Umbilical cord (tissue), 2 donors: Measurements from ENCODE around the gene TIGD2. TPM values are rescaled to one million over a fixed set of nuclear protein-coding genes. Genes with fewer than 3 reads are reported as not detected.

Experiments used
- DNase-seq: peaks from one replicate; pipeline ENCODE4 v3.0.0-alpha.2; 2015; ENCODE audit warnings: low spot score
- total RNA-seq: library from RNA; depleted of rRNA; stranded (reverse); fragments of >200 nt; gene quantifications from one replicate; pipeline ENCODE4 v1.2.3, GENCODE V29; 2014; ENCODE audit warnings: low replicate concordance; ENCODE audit not compliant: insufficient read depth

The TIGD2 gene
- 14.9 TPM for total RNA-seq

DNA sequence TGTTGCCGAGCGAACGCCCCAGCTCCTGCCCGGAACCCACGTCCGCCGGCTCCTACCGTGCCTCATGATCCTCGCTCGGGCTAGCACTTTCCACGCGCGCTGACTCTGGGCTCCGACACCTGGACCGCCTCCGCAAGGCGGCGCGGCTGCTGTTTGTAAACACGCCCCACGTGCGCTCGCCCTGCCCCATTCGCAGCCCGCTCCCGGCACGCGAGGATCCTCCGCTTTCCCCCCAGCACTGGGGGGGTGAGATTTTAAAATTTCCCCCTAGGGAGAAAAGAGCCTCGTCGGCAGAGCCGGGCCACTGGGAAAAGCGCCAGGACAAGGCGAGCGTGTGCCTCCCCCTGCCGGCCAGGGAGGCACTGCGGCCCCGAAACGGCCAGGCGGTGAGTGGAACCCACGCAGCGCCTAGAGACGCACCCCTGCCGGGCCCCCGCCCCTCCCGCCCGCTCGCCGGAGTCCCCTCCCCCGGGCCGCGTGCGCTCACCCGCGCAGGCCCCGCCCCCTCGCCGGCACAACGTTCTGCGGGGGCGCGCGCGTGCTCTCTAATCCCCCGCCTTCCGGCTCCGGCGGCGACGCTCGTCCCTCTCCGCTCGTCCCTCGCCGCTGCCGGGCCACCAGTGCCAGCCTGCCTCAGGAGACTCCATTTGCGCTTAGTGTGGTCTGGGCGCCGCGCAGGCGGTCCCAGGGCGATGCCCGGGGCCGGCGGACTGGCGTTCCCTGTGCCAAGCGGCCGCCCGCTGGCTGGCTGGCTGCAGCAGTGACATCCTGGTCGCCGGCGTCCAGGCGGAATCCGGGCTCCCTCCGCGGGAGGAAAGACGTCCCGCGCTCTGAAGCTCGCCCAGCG, at the start of gene TIGD2:
Gene TIGD2, plus strand, starts transcription at position 548 of the 847 bp plus-strand sequence. CDS start 1,442 bp downstream, outside the sequence.
- peak; percentile 91 for DNase-seq

- DNase-seq: peak; percentile 20
Measured at GRCh38 chr4:89064848-89065247, 46.5 kb upstream of the TIGD2 start.

DNA sequence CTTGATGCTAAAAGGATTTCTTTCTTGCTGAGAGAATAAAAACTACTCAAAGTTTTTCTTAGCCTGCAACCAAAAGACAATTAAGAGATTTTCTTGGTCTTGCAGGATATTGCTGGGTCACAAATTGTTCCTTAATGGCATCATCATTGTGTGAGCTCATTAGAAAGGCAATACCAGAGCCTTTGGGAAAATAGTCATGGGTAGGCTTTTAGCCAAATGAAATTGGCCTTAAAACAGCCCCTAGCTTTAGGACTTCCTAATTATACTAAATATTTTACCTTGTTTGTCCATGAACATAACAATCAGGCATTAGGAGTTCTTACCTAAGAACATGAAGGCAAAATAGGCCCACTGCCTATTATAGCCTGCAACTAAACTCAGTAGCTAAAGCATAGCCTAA, 43.9 kb upstream of the TIGD2 start:
- no peak for DNase-seq

GRCh38 chr4:89069481-89069880, 41.9 kb upstream of the TIGD2 start:
- DNase-seq: no peak

DNA sequence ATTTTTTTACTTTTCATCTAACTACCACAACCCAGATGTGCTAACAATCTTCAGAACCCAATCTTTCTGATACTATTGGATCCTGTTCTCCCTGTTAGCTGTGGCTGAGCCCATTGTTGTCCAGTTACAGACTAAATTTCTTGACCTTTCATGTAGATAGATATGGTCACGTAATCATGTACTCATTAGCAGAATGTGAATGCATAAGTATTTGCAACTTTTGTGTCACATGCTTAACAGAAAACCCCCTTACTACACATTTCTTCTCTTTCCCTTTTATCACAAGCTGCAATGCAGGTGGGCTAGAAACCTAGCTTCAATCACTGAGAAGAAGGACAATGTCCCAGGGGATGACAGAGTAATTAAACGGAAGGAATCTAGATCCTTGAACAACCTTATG, 41.3 kb upstream of the TIGD2 start:
- no peak for DNase-seq

- DNase-seq: no peak
Measured at GRCh38 chr4:89071311-89071710, 40.0 kb upstream of the TIGD2 start.

- DNase-seq: no peak
Measured at GRCh38 chr4:89072921-89073320, 38.4 kb upstream of the TIGD2 start.

DNA sequence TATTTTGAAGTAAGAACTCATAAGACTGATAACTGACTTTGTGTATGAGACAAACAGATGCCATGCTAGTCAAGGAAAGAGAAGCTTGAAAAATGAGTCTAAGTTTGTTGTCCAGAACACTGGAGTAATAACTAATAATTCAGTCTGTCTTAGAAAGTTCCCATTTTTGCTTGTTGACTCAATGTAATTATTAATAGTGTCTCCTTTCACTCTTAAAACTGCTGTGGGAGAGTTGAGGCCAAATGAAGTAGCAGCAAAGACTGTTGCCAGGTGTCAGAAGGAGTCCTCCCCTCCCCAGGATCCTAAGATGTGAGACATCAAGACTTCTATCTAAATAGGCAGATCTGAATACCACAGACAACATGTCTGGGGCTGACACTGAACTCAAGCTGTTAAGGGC, 33.6 kb upstream of the TIGD2 start:
- DNase-seq: no peak

GRCh38 chr4:89078300-89078699, 33.0 kb upstream of the TIGD2 start:
- DNase-seq: no peak

DNA sequence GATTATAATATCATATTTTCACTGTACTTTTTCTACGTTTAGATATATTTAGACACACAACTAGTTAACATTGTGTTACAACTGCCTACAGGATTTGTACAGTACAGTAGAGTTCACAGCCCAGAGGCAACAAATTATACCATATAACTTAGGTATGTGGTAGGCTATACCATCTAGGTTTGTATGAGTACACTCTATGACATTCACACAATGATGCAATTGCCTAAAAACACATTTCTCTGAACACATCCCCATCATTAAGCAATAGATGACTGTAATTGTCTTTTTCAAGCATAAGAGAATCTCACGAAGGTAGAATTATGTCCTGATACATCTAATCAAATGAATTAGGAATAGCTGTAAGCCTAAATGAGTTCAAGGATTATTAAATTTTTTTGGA, 12.3 kb upstream of the TIGD2 start:
- no peak for DNase-seq

GRCh38 chr4:89099471-89099870, 11.9 kb upstream of the TIGD2 start:
- no peak for DNase-seq

- DNase-seq: no peak
Measured at GRCh38 chr4:89100853-89101252, 10.5 kb upstream of the TIGD2 start.

- DNase-seq: no peak
Measured at GRCh38 chr4:89101256-89102161, 9.8 kb upstream of the TIGD2 start.

GRCh38 chr4:89105726-89106125, 5.6 kb upstream of the TIGD2 start:
- no peak for DNase-seq

- DNase-seq: no peak
Measured at GRCh38 chr4:89108091-89108490, 3.2 kb upstream of the TIGD2 start.

DNA sequence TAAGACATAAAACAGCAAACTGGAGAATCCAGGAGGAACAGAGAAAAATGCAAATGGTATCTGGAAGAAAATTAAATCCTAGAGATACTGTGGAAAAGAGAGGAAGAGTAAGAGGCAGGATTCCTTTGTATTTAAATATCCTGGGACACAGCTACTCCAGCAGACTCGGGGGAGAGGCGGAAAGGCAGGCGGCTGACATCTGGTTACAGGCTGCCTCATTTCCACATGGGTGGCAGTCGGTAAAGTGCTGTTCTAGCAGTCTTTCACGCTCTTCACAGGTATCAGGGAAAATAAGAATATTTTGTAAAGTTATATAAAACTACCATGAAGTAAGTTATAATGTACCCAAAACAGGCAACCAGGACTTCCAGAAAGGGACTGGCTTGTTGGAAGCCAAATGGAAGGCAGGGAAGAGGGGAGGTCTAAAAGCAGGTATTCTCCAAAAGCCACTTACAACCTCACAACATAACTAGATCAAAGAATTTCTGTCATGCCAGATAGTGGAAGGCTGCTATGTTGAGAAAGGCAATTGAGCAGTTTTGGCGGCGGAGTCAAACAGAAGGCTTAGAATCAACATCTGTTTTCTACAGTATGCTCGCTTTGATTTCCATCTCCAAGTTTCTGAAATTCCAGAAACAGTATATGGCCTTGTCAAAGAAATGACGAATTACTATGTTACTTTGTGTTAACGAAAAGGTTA, 1.3 kb upstream of the TIGD2 start:
- DNase-seq: peak; percentile 33

DNA sequence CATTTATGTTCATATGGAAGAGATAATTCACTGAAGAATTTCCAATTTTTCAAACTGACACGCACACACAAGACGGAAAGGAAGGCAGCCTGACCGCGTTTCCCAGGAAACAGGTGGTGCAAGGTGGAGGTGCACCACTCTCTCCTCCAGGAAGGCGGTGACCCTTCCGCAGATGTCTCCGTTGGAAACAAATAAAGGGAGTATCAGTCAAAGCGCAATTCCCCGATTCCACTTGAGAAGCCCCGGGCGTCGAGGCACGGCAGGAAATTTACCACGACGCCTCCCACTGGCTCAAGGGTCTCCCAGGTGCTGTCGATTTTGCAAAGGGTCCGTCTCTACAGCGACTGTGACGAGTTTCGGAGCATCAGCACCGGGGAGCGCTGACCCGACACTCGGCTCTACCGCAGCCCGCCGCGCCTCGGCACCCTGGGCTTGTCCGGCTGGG, 770 bp upstream of the TIGD2 start:
- no peak for DNase-seq

DNA sequence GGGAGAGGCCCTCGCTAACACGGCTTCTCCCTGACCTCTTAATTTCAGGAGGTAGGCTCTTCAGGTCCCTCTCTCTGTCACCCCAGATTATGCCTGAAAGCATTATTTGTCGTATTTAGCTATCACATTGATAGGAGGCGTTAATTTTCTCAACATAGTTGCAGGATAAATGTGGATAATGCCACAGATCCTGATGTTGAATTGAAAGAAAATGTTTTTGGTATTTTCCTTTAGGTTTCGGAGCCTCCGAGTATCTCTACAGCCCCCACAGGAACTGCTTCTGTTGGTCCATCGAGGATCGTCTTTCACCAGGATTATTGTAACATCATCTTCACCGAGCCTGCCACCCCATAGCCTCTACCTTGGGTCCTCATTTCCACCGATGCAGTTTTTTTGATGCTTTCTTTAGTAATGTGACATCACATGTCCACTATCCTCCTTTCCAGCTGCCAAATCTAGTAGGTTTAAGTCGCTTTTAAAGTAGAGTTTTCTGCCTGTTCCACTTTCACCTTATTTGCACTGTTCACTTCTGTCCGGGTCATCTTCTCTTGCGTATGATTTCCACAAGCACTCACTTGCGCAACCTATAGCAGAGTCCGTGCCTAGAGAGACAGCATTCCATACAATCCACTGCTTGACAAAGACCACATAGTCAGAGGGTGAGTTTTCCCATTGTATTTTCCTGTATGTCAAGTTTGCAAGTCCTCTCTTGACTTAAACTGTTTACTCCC, 665 bp downstream of the TIGD2 start:
- DNase-seq: peak; percentile 68

DNA sequence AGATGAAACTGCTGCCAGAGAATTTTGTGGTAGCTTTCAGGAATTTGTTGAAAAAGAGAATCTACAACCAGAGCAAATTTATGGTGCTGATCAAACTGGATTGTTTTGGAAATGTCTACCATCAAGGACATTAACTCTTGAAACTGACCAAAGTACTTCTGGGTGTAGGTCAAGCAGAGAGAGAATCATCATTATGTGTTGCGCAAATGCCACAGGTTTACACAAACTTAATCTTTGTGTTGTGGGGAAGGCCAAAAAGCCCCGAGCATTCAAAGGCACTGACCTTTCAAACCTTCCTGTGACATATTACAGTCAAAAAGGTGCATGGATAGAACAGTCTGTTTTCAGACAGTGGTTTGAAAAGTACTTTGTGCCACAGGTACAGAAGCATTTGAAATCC, 2.1 kb downstream of the TIGD2 start:
- DNase-seq: no peak

DNA sequence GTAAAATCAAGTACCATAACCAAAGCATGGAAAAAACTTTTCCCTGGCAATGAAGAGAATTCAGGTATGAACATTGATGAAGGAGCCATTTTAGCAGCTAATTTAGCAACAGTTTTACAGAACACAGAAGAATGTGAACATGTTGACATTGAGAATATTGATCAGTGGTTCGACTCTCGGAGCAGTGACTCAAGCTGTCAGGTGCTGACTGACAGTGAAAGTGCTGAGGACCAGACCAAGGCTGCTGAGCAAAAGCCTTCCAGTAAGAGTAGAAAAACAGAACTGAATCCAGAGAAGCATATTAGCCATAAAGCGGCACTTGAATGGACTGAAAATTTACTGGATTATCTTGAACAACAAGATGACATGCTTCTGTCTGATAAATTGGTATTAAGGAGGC, 2.8 kb downstream of the TIGD2 start:
- DNase-seq: no peak

- no peak for DNase-seq
Measured at GRCh38 chr4:89117115-89117514, 5.8 kb downstream of the TIGD2 start.
